ENCODE measurements around the gene RAB11FIP4. TPM values are rescaled to one million over a fixed set of nuclear protein-coding genes. Genes with fewer than 3 reads are reported as not detected.

The RAB11FIP4 gene
- total and polyA plus RNA-seq, 2 of the 8 experiments (the other 6 are each of a cell fraction or from before 2014, with no cell fraction given): 21.7 to 53.2 TPM

GRCh38 chr17:31357091-31357490, 34.4 kb upstream of the RAB11FIP4 start (continued):
- TF ChIP-seq HDAC2 (IDR thresholded peaks at IDR 0.05; ENCODE audit: borderline replicate concordance in 1 of 2, low read depth in 2 of 2, low read length in 2 of 2): no peak
- TF ChIP-seq HDAC6 (IDR thresholded peaks at IDR 0.05; ENCODE audit: low read depth, low read length): no peak
- no peak for TF ChIP-seq KDM1A (IDR thresholded peaks at IDR 0.05; ENCODE audit: borderline replicate concordance, low read length)
- TF ChIP-seq, protein P1, sequence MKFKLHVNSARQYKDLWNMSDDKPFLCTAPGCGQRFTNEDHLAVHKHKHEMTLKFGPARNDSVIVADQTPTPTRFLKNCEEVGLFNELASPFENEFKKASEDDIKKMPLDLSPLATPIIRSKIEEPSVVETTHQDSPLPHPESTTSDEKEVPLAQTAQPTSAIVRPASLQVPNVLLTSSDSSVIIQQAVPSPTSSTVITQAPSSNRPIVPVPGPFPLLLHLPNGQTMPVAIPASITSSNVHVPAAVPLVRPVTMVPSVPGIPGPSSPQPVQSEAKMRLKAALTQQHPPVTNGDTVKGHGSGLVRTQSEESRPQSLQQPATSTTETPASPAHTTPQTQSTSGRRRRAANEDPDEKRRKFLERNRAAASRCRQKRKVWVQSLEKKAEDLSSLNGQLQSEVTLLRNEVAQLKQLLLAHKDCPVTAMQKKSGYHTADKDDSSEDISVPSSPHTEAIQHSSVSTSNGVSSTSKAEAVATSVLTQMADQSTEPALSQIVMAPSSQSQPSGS (IDR thresholded peaks at IDR 0.05; ENCODE audit: low read length): no peak
